Naive thymus-derived CD4-positive, alpha-beta T cell (primary cell): ENCODE data around the gene KDELR1. TPM values are rescaled to one million over a fixed set of nuclear protein-coding genes. Genes with fewer than 3 reads are reported as not detected.

Source experiments
- ATAC-seq: fragments of 150-1000 bp; cut with Tn5 transposase; 2 replicates; pipeline ENCODE4 v1.10.0; 2021; ENCODE audit warnings: mild to moderate bottlenecking, moderate library complexity
- CTCF ChIA-PET: fragments of 350-600 bp; sonication (Branson Sonifier 250); formaldehyde crosslinking; loops from one replicate; lab custom pipeline; 2021; ENCODE audit warnings: antibody characterized with exemption; lab: Charles Lee
- POLR2A ChIA-PET: fragments of 350-600 bp; sonication (Branson Sonifier 250); formaldehyde crosslinking; loops from one replicate; lab custom pipeline; 2021; ENCODE audit warnings: antibody characterized with exemption, inconsistent platforms; lab: Charles Lee
- DNase-seq, 9 donors: peaks; one replicate each; pipeline versions ENCODE4 v3.0.0 to v3.0.0-alpha.2; 2020 to 2022; ENCODE audit warnings: mixed read lengths in 1 of 9
- H3K27ac ChIP-seq: one replicate; pipeline ENCODE4 v1.7.0; 2013; ENCODE audit warnings: mild to moderate bottlenecking, low read depth, low read length, moderate library complexity
- H3K27me3 ChIP-seq, 2 donors: one replicate each; pipeline ENCODE4 v1.7.0; 2013; ENCODE audit warnings: low read length in 2 of 2, mild to moderate bottlenecking in 2 of 2, moderate library complexity in 2 of 2; ENCODE audit not compliant: control insufficient read depth in 2 of 2, insufficient read depth in 2 of 2
- H3K36me3 ChIP-seq, 3 experiments: 1 replicate in 2 of 3; 2 replicates in 1 of 3; pipeline ENCODE4 v1.7.0; 2013; ENCODE audit warnings: low read length in 3 of 3, mild to moderate bottlenecking in 3 of 3, moderate library complexity in 1 of 3; ENCODE audit not compliant: insufficient read depth in 3 of 3, control insufficient read depth in 2 of 3
- H3K4me1 ChIP-seq, 2 donors: one replicate each; pipeline ENCODE4 v1.7.0; 2013; ENCODE audit warnings: low read length in 2 of 2, mild to moderate bottlenecking in 2 of 2, moderate library complexity in 1 of 2; ENCODE audit not compliant: control insufficient read depth in 2 of 2, insufficient read depth in 2 of 2
- H3K4me3 ChIP-seq: 2 replicates; pipeline ENCODE4 v1.7.0; 2013; ENCODE audit warnings: mild to moderate bottlenecking, low read length
- H3K9me3 ChIP-seq, 3 experiments: 1 replicate in 2 of 3; 2 replicates in 1 of 3; pipeline ENCODE4 v1.7.0; 2013; ENCODE audit warnings: low read length in 3 of 3; ENCODE audit not compliant: control insufficient read depth in 2 of 3
- H3K27ac Mint-ChIP-seq, 9 donors: one replicate each; pipeline ENCODE4 v1.8.0; 2020 to 2022; ENCODE audit warnings: mixed read lengths in 9 of 9, mild to moderate bottlenecking in 8 of 9, moderate library complexity in 5 of 9, inconsistent platforms in 2 of 9
- H3K27me3 Mint-ChIP-seq, 5 donors: one replicate each; pipeline ENCODE4 v1.8.0; 2021 to 2022; ENCODE audit warnings: mixed read lengths in 5 of 5, mild to moderate bottlenecking in 1 of 5
- H3K36me3 Mint-ChIP-seq, 5 donors: one replicate each; pipeline ENCODE4 v1.8.0; 2020 to 2022; ENCODE audit warnings: mixed read lengths in 5 of 5, mild to moderate bottlenecking in 3 of 5, inconsistent platforms in 1 of 5
- H3K4me1 Mint-ChIP-seq, 7 donors: one replicate each; pipeline ENCODE4 v1.8.0; 2020 to 2022; ENCODE audit warnings: mixed read lengths in 7 of 7, mild to moderate bottlenecking in 3 of 7, inconsistent platforms in 1 of 7
- H3K4me3 Mint-ChIP-seq, 10 donors: one replicate each; pipeline ENCODE4 v1.8.0; 2020 to 2022; ENCODE audit warnings: mild to moderate bottlenecking in 10 of 10, mixed read lengths in 10 of 10, moderate library complexity in 6 of 10, inconsistent platforms in 2 of 10
- H3K9me3 Mint-ChIP-seq, 11 donors: one replicate each; pipeline ENCODE4 v1.8.0; 2020 to 2022; ENCODE audit warnings: mixed read lengths in 11 of 11, mild to moderate bottlenecking in 4 of 11, inconsistent platforms in 1 of 11, moderate library complexity in 1 of 11
- intact Hi-C, 2 donors: fragments of 100-400 bp; cut with micrococcal nuclease; formaldehyde crosslinking; loops; one replicate each; pipeline ENCODE4 v1.15.1; 2023
- polyA plus RNA-seq, 2 donors: library from polyadenylated mRNA; unstranded; fragments of 300-500 nt; fragmentation: Illumina TruSeq; gene quantifications; one replicate each; pipeline ENCODE4 v1.2.3, GENCODE V29; 2021
- total RNA-seq, 6 experiments: library from RNA in 5 of 6; stranded (reverse) in 5 of 6; gene quantifications; 1 replicate in 5 of 6; 2 replicates in 1 of 6; pipeline ENCODE4 v1.2.3 and lab custom pipeline; 2021 to 2026

Gene KDELR1
- total and polyA plus RNA-seq, 7 experiments from 2014 or later, result 22.2 to 73.9 (median 51.2) TPM

GRCh38 chr19:48396016-48396823 lies 4.9 kb upstream of the KDELR1 start:
- DNase-seq (no peak), ATAC-seq (no peak)
- H3K9me3 Mint-ChIP-seq, result peaks cover 0 to 4% (median 0%) of the 10 kb centered on the region in 11 donors
- H3K4me1 Mint-ChIP-seq, result peaks cover 12 to 57% (median 44%) of the 10 kb centered on the region in 7 donors
- Histone ChIP-seq H3K36me3 (peaks cover 0 to 2% (median 0%) of the 10 kb centered on the region in 3 experiments), H3K27ac (no peak overlapping the region), H3K27me3 (peaks cover 9 to 21% of the 10 kb centered on the region in 2 donors), H3K9me3 (no peaks in the 10 kb centered on the region), H3K4me3 (no peak overlapping the region), H3K4me1 (peaks cover 22 to 39% of the 10 kb centered on the region in 2 donors)
- POLR2A ChIA-PET, result interaction anchor here (1.2 to 2.0 kb wide), 3 partner anchors 32 to 74 kb away, joined by 5 to 7 read pairs (median 7); partner anchors contain the start of genes SYNGR4 and TMEM143
- H3K4me3 Mint-ChIP-seq, result peak overlapping the region in 6 of 10 donors; percentile 5 to 94 (median 63)
- intact Hi-C loops, result loop anchor here in 1 of 2 donors (5.0 kb wide), 1 partner anchor 96 kb away; no protein-coding TSS in a partner anchor
- H3K36me3 Mint-ChIP-seq, result peaks cover 0 to 17% (median 0%) of the 10 kb centered on the region in 5 donors
- H3K27ac Mint-ChIP-seq, result no peak overlapping the region
- CTCF ChIA-PET, result interaction anchor here (0.5 kb wide), 1 partner anchor 10 kb away, joined by 3 read pairs; no protein-coding TSS in a partner anchor
- peaks cover 15 to 60% (median 31%) of the 10 kb centered on the region in 5 donors for H3K27me3 Mint-ChIP-seq

- peaks cover 0 to 7% (median 0%) of the 10 kb centered on the region in 3 experiments for H3K36me3 ChIP-seq
- ChIA-PET POLR2A (interaction anchor here (0.5 to 2.0 kb wide), 5 partner anchors 12 to 74 kb away, joined by 3 to 7 read pairs (median 5); partner anchors contain the start of genes SYNGR4 and TMEM143), CTCF (interaction anchor here (0.5 kb wide), 1 partner anchor 11 kb away, joined by 3 read pairs; no protein-coding TSS in a partner anchor)
- no peak overlapping the region for H3K4me3 ChIP-seq
- H3K9me3 Mint-ChIP-seq, result peaks cover 0 to 4% (median 0%) of the 10 kb centered on the region in 11 donors
- peaks cover 9 to 21% of the 10 kb centered on the region in 2 donors for H3K27me3 ChIP-seq
- no peak for ATAC-seq
- peaks cover 0 to 17% (median 0%) of the 10 kb centered on the region in 5 donors for H3K36me3 Mint-ChIP-seq
- H3K4me1 ChIP-seq, result peaks cover 22 to 39% of the 10 kb centered on the region in 2 donors
- peaks cover 13 to 55% (median 43%) of the 10 kb centered on the region in 7 donors for H3K4me1 Mint-ChIP-seq
- DNase-seq, result no peak
- H3K27me3 Mint-ChIP-seq, result peaks cover 15 to 60% (median 31%) of the 10 kb centered on the region in 5 donors
- H3K4me3 Mint-ChIP-seq, result peak overlapping the region in 8 of 10 donors; percentile 5 to 94 (median 49)
- intact Hi-C loops, result loop anchor here in 1 of 2 donors (5.0 kb wide), 1 partner anchor 97 kb away; no protein-coding TSS in a partner anchor
- H3K27ac ChIP-seq, result no peak overlapping the region
- peak overlapping the region in 1 of 9 donors; percentile 1 for H3K27ac Mint-ChIP-seq
- H3K9me3 ChIP-seq, result no peaks in the 10 kb centered on the region
Measured at GRCh38 chr19:48395499-48395898, 4.1 kb upstream of the KDELR1 start.

DNA sequence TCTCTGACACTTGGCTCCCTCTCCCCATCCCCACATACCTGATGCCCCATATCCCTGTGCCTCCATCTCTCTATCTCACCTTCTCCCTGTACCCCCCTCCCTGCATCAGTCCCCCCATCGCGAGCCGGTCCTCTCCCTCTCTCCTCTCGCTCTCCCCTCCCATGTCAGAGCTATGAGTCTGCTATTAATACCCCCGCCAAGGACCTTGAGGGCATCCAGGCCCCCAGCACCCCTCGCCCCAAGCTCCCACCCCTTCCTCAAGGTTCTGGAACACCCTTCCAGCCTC lies 3.8 kb upstream of the KDELR1 start:
- intact Hi-C loops, result loop anchor here in 1 of 2 donors (5.0 kb wide), 1 partner anchor 97 kb away; no protein-coding TSS in a partner anchor
- Mint-ChIP-seq H3K4me3 (peak overlapping the region in 8 of 10 donors; percentile 31 to 94 (median 63)), H3K27me3 (peaks cover 15 to 60% (median 31%) of the 10 kb centered on the region in 5 donors), H3K9me3 (peaks cover 0 to 4% (median 0%) of the 10 kb centered on the region in 11 donors), H3K27ac (peak overlapping the region in 1 of 9 donors; percentile 25), H3K36me3 (peaks cover 0 to 17% (median 0%) of the 10 kb centered on the region in 5 donors), H3K4me1 (peaks cover 16 to 53% (median 43%) of the 10 kb centered on the region in 7 donors)
- Histone ChIP-seq H3K4me3 (no peak overlapping the region), H3K36me3 (peaks cover 0 to 7% (median 0%) of the 10 kb centered on the region in 3 experiments), H3K4me1 (peaks cover 26 to 43% of the 10 kb centered on the region in 2 donors), H3K27me3 (peaks cover 9 to 21% of the 10 kb centered on the region in 2 donors), H3K27ac (no peak overlapping the region), H3K9me3 (no peaks in the 10 kb centered on the region)
- no peak for ATAC-seq
- DNase-seq, result no peak
- CTCF ChIA-PET, result no interaction called here
- POLR2A ChIA-PET, result interaction anchor here (0.5 to 2.0 kb wide), 5 partner anchors 13 to 73 kb away, joined by 3 to 7 read pairs (median 5); partner anchors contain the start of genes SYNGR4 and TMEM143

DNA sequence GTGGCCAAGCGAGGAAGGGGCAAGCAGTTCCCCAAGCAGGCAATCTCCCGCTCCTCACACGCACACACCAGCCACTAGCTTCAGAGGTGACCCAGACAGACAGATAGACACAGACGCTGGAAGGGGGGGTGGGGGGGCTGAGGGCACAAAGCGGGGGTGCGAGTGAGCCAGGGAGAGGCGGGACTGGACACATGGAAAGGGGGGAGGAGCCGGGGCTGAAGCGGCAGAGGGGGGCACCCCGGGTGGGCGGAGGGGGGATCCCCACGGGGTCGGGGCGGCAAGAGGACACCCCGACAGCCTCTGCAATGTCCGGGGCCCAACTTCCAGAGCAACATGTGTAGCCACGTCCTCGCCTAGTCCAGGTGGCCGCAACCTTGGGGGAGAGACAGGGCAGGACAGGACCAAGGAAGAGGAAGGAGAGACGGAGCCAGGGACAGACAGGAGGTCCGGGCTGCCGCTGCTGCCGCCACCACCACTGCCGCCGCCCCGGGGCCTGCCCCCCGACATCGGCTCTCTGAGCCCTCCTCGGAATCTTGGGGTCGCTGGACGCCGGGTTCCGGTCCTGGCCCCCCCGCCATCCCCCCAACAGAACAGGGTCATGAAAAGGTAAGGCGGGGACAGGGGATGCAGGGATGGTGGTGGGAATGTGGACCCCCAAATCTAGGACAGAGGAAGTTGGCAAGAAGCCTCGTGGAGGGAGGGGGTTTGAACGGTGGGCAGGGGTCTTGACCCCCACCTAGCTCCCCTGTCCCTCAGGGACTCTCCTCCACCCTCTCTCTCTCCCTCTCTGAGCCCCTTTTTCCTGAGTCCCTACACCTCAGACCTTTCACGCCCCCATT lies 3.2 kb upstream of the KDELR1 start:
- Mint-ChIP-seq H3K27ac (peak overlapping the region in 3 of 9 donors; percentile 25 to 72 (median 64)), H3K9me3 (peaks cover 0 to 3% (median 0%) of the 10 kb centered on the region in 11 donors), H3K36me3 (peaks cover 0 to 16% (median 0%) of the 10 kb centered on the region in 5 donors), H3K27me3 (peaks cover 15 to 60% (median 31%) of the 10 kb centered on the region in 5 donors), H3K4me3 (peak overlapping the region; percentile 5 to 94 (median 72)), H3K4me1 (peaks cover 17 to 49% (median 43%) of the 10 kb centered on the region in 7 donors)
- H3K27ac ChIP-seq, result no peak overlapping the region
- DNase-seq (no peak), ATAC-seq (no peak)
- CTCF ChIA-PET, result no interaction called here
- intact Hi-C loops, result loop anchor here in 1 of 2 donors (5.0 kb wide), 2 partner anchors 98 to 118 kb away; partner anchors contain the start of gene LMTK3
- H3K9me3 ChIP-seq, result no peaks in the 10 kb centered on the region
- POLR2A ChIA-PET, result interaction anchor here (0.5 to 2.0 kb wide), 8 partner anchors 13 to 295 kb away, joined by 3 to 7 read pairs (median 4); partner anchors contain the start of genes SYNGR4 and TMEM143
- H3K36me3 ChIP-seq, result peaks cover 0 to 7% (median 0%) of the 10 kb centered on the region in 3 experiments
- no peak overlapping the region for H3K4me3 ChIP-seq
- peaks cover 9 to 21% of the 10 kb centered on the region in 2 donors for H3K27me3 ChIP-seq
- peaks cover 26 to 44% of the 10 kb centered on the region in 2 donors for H3K4me1 ChIP-seq

DNA sequence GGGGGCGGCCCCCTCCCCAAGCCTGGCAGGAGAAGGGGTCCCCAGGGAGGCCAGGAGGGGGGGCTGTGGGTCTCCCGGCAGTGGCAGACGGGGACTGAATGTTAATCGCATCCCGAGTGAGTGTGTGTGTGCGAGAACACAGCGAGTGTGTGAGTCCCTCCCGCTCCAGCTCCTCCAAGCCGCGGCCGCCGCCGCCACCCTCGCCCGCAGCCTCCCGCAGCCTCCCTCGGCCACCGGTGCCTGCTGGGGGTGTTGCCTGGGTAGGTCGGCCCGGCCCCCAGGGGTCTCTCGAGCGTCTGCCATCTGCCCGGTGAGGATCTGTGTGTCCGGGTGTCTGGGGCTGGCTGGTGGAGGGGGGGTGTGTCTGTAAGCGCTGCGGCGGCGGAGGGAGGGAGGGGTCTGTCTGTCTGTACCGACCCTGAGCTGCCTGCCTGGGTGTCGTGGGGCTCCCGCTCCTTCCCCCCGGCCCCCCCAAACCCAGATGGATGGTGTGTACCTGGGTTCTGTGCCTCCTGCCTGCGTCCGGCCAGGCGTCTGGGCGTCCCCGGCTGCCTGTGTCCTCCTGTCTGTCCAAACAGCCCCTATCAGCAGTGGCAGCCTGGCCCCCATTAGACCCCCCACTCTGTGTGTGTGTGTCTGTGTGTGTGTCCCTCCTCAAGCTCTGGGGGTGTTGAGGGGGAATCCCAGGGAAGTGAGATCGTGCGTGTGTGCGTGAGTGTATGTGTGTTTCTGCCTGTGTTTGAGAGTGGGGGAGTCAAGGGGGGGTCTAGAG lies 2.4 kb upstream of the KDELR1 start, which contains the start of gene GRIN2D:
Gene GRIN2D, plus strand, starts transcription at position 110 of the 772 bp plus-strand sequence. CDS start 4,725 bp downstream, outside the sequence.
- peaks cover 26 to 44% of the 10 kb centered on the region in 2 donors for H3K4me1 ChIP-seq
- POLR2A ChIA-PET, result interaction anchor here (0.5 to 1.2 kb wide), 4 partner anchors 30 to 295 kb away, joined by 3 to 5 read pairs (median 3); partner anchors contain the start of genes SYNGR4 and TMEM143
- no peak for ATAC-seq
- no peaks in the 10 kb centered on the region for H3K9me3 ChIP-seq
- Mint-ChIP-seq H3K36me3 (peaks cover 0 to 11% (median 0%) of the 10 kb centered on the region in 5 donors), H3K4me1 (peaks cover 17 to 48% (median 44%) of the 10 kb centered on the region in 7 donors), H3K27me3 (peaks cover 15 to 60% (median 31%) of the 10 kb centered on the region in 5 donors), H3K9me3 (no peaks in the 10 kb centered on the region), H3K4me3 (peak within 1 kb of the TSS; percentile 30 to 94 (median 74)), H3K27ac (peak within 1 kb of the TSS in 4 of 9 donors; percentile 45 to 72 (median 56))
- no peak within 1 kb of the TSS for H3K27ac ChIP-seq
- H3K4me3 ChIP-seq, result no peak within 1 kb of the TSS
- peaks cover 9 to 21% of the 10 kb centered on the region in 2 donors for H3K27me3 ChIP-seq
- CTCF ChIA-PET, result interaction anchor here (0.6 kb wide), 1 partner anchor 229 kb away, joined by 3 read pairs; no protein-coding TSS in a partner anchor
- intact Hi-C loops, result loop anchor here in 1 of 2 donors (5.0 kb wide), 1 partner anchor 119 kb away; the partner anchor contains the start of gene LMTK3
- peak in 4 of 9 donors; percentile 16 to 44 (median 26) for DNase-seq
- H3K36me3 ChIP-seq, result peaks cover 0 to 14% (median 0%) of the 10 kb centered on the region in 3 experiments
